Measurements from ENCODE around the gene C19orf85. TPM values are rescaled to one million over a fixed set of nuclear protein-coding genes. Genes with fewer than 3 reads are reported as not detected.

Gene C19orf85
- total and polyA plus RNA-seq, 10 of the 15 experiments (the other 5 are each of a cell fraction or from before 2014, with no cell fraction given), result not detected

DNA sequence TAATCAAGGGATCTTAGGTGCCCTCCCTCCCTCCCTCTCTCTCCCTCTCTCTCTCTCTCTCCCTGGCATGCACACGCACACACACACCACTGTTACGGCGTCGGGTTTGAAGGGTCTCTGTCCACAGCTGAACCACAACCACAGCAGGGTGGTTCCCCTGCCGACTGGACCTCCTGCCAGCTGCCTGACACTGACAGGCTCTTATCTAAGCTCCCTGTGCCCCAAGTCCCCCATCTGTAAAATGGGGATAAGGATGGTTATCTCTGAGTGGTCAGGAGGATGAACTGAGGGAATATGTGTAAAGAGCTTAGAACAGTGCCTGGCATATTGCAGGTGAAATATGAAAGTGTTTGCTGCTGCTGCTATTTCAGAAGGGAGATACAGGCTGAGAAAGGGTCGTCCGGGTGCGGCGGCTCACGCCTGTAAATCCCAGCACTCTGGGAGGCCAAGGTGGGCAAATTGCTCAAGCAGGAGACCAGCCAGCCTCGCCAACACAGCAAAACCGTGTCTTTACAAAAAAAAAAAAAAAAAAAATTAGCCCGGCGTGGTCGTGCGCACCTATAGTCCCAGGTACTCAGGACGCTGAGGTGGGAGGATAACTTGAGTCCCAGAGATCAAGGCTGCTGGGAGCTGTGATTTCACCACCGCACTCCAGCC lies 20.6 kb downstream of the C19orf85 start:
- H3K9ac ChIP-seq (ENCODE audit: control insufficient read depth, insufficient read depth, low read length), result no peak overlapping the region

More for the DNA sequence above, 20.6 kb downstream of the C19orf85 start:
- FAIRE-seq, result no peak
- H3K27ac ChIP-seq (ENCODE audit: control insufficient read depth, insufficient read depth), result no peak overlapping the region
- no peaks in the 10 kb centered on the region for H3K79me2 ChIP-seq (ENCODE audit: control insufficient read depth, insufficient read depth, low read length)
- H4K20me1 ChIP-seq (ENCODE audit: control insufficient read depth, insufficient read depth), result no peaks in the 10 kb centered on the region
- H3K4me2 ChIP-seq (ENCODE audit: control insufficient read depth, insufficient read depth), result no peak overlapping the region
- in situ Hi-C loops (cut with MboI) (no loop called here), intact Hi-C loops (cut with micrococcal nuclease; ENCODE audit: unreplicated experiment) (no loop called here)
- H3K27me3 ChIP-seq (replicated peaks in 1 of 2; ENCODE audit: control insufficient read depth in 2 of 2, insufficient read depth in 2 of 2, low read length in 1 of 2), result peaks cover 0 to 1% of the 10 kb centered on the region in 2 experiments; a peak in 2 of 4 replicates
- CTCF ChIA-PET, result no interaction called here
- 42% methylated on average over 16 of the region's 18 CpGs for WGBS (ENCODE audit: insufficient coverage, insufficient replicate concordance, low lambda C conversion rate, missing lambda C conversion rate)
- no peaks in the 10 kb centered on the region for H3K9me3 ChIP-seq (replicated peaks; ENCODE audit: control insufficient read depth, insufficient read depth, low read length)
- no peaks in the 10 kb centered on the region for H3K4me1 ChIP-seq (ENCODE audit: control insufficient read depth, insufficient read depth, low read length)
- H3K36me3 ChIP-seq (ENCODE audit: control insufficient read depth in 2 of 2, insufficient read depth in 2 of 2, low read length in 1 of 2), result no peaks in the 10 kb centered on the region
- TF ChIP-seq PKNOX1 (IDR thresholded peaks at IDR 0.05), result no peak
- no peak for TF ChIP-seq MYC (IDR thresholded peaks at IDR 0.05; ENCODE audit: insufficient read depth, insufficient read length, insufficient replicate concordance, low read length, severe bottlenecking)
- TF ChIP-seq IRF4 (IDR thresholded peaks at IDR 0.05; ENCODE audit: low read depth, low read length), result no peak
- no peak for TF ChIP-seq CBX3 (IDR thresholded peaks at IDR 0.05; ENCODE audit: borderline replicate concordance, low read depth)
- TF ChIP-seq IKZF1 (conservative IDR thresholded peaks at IDR 0.05), result no peak
- TF ChIP-seq BACH1 (IDR thresholded peaks at IDR 0.05; ENCODE audit: borderline replicate concordance), result no peak
- TF ChIP-seq KDM1A (IDR thresholded peaks at IDR 0.05; ENCODE audit: borderline replicate concordance), result no peak
- no peak for TF ChIP-seq FOXM1 (IDR thresholded peaks at IDR 0.05; ENCODE audit: low read depth, low read length)
- no peak for TF ChIP-seq MXI1 (IDR thresholded peaks at IDR 0.05; ENCODE audit: low read depth, low read length)
- no peak for TF ChIP-seq POU2F2 (IDR thresholded peaks at IDR 0.05; ENCODE audit: borderline replicate concordance, low read depth, low read length)
- TF ChIP-seq BHLHE40 (IDR thresholded peaks at IDR 0.05; ENCODE audit: borderline replicate concordance in 1 of 2, low read depth in 2 of 2, low read length in 1 of 2), result no peak
- TF ChIP-seq, protein P1, sequence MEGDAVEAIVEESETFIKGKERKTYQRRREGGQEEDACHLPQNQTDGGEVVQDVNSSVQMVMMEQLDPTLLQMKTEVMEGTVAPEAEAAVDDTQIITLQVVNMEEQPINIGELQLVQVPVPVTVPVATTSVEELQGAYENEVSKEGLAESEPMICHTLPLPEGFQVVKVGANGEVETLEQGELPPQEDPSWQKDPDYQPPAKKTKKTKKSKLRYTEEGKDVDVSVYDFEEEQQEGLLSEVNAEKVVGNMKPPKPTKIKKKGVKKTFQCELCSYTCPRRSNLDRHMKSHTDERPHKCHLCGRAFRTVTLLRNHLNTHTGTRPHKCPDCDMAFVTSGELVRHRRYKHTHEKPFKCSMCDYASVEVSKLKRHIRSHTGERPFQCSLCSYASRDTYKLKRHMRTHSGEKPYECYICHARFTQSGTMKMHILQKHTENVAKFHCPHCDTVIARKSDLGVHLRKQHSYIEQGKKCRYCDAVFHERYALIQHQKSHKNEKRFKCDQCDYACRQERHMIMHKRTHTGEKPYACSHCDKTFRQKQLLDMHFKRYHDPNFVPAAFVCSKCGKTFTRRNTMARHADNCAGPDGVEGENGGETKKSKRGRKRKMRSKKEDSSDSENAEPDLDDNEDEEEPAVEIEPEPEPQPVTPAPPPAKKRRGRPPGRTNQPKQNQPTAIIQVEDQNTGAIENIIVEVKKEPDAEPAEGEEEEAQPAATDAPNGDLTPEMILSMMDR (IDR thresholded peaks at IDR 0.05 in 2 of 3, conservative IDR thresholded peaks at IDR 0.05 in 1 of 3; ENCODE audit: control insufficient read depth in 2 of 3, extremely low read depth in 1 of 3, insufficient read depth in 1 of 3, low read depth in 3 of 3, low read length in 3 of 3), result no peak
- TF ChIP-seq NR2C1 (IDR thresholded peaks at IDR 0.05), result no peak
- no peak for TF ChIP-seq EZH2 (IDR thresholded peaks at IDR 0.05; ENCODE audit: borderline replicate concordance, control insufficient read depth, low read depth, low read length)
- ATAC-seq, result no peak
- H2AFZ ChIP-seq (ENCODE audit: control insufficient read depth, low read depth, low read length), result no peak overlapping the region
- no peak for DNase-seq (ENCODE audit: low read depth, low spot score)
- BruUV-seq (replicated peaks), result no TSS peak
- SMC1A ChIA-PET (ENCODE audit: uncharacterized antibody, unreplicated experiment), result no interaction called here
- no peak overlapping the region for H3K4me3 ChIP-seq
- POLR2A ChIA-PET, result no interaction called here
- RAD21 ChIA-PET (ENCODE audit: unreplicated experiment), result no interaction called here

All from GM12878 (cell line).